Endothelial cell (in vitro differentiated cells): ENCODE data around the gene FRMPD1. TPM values are rescaled to one million over a fixed set of nuclear protein-coding genes. Genes with fewer than 3 reads are reported as not detected.
A peak's percentile ranks its signal among the peaks of the same experiment; 100 is the strongest.
"Not testable (repeated sequence)": the region's sequence is repeated elsewhere in the genome, so short reads cannot be mapped to it uniquely, and the experiment has no call there.

Experiments used
- DNase-seq: peaks from one replicate; pipeline ENCODE4 v3.0.0; 2021; ENCODE audit warnings: low spot score
- H3K27ac Mint-ChIP-seq: one replicate; pipeline ENCODE4 v1.8.0; 2021; ENCODE audit warnings: mixed read lengths, inconsistent platforms; ENCODE audit not compliant: unreplicated experiment
- H3K27me3 Mint-ChIP-seq: one replicate; pipeline ENCODE4 v1.8.0; 2021; ENCODE audit warnings: mild to moderate bottlenecking, moderate library complexity, mixed read lengths, inconsistent platforms; ENCODE audit not compliant: unreplicated experiment
- H3K36me3 Mint-ChIP-seq: one replicate; pipeline ENCODE4 v1.8.0; 2021; ENCODE audit warnings: mild to moderate bottlenecking, low read depth, mixed read lengths, inconsistent platforms; ENCODE audit not compliant: unreplicated experiment
- H3K4me1 Mint-ChIP-seq: one replicate; pipeline ENCODE4 v1.8.0; 2021; ENCODE audit warnings: mild to moderate bottlenecking, mixed read lengths, inconsistent platforms; ENCODE audit not compliant: unreplicated experiment
- H3K4me3 Mint-ChIP-seq: one replicate; pipeline ENCODE4 v1.8.0; 2021; ENCODE audit warnings: mild to moderate bottlenecking, mixed read lengths, inconsistent platforms; ENCODE audit not compliant: unreplicated experiment
- H3K9me3 Mint-ChIP-seq: one replicate; pipeline ENCODE4 v1.8.0; 2021; ENCODE audit warnings: mixed read lengths, inconsistent platforms; ENCODE audit not compliant: unreplicated experiment
- total RNA-seq: library from RNA; stranded (reverse); fragmentation: NEBNext Ultra II Directional; extraction: Animal tissue kit (Norgen Biotek cat#: 25700); gene quantifications from one replicate; pipeline ENCODE4 v1.2.1, GENCODE V29; 2021; ENCODE audit not compliant: unreplicated experiment
- TF ChIP-seq, protein P1 (sequence below): fragments of 200-600 bp; sonication (generic); IDR thresholded peaks from one replicate; pipeline ENCODE4 v1.5.0; 2021; ENCODE audit warnings: antibody characterized with exemption; ENCODE audit not compliant: unreplicated experiment

The FRMPD1 gene
- total RNA-seq, 1 donor from 2014 or later, result 0.08 TPM

DNA sequence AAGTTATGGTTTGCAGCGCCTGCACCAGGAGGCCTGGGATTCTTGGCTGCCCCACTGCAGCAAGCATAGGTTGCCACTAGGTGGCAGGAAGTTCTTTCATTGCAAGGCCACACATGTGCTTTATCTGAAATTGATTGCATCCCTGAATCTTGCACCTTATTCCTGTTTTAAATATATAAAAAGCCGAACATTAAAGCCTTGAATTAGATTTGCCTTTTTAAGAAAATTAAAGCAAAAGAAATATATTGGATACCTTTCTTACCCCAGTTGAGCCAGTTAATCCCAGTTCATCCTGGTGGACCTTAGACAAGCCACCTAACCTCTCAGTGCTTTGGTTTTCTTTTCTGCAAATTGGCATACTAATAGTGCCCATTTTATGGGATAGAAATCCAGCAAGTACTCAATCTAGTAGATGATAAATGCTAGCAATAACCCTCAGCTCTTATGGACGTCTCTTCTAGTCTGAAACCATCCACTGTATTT is 96.6 kb downstream of the FRMPD1 start:
- Mint-ChIP-seq H3K27me3 (peaks cover 2% of the 10 kb centered on the region), H3K36me3 (no peaks in the 10 kb centered on the region)
- TF ChIP-seq, protein P1, sequence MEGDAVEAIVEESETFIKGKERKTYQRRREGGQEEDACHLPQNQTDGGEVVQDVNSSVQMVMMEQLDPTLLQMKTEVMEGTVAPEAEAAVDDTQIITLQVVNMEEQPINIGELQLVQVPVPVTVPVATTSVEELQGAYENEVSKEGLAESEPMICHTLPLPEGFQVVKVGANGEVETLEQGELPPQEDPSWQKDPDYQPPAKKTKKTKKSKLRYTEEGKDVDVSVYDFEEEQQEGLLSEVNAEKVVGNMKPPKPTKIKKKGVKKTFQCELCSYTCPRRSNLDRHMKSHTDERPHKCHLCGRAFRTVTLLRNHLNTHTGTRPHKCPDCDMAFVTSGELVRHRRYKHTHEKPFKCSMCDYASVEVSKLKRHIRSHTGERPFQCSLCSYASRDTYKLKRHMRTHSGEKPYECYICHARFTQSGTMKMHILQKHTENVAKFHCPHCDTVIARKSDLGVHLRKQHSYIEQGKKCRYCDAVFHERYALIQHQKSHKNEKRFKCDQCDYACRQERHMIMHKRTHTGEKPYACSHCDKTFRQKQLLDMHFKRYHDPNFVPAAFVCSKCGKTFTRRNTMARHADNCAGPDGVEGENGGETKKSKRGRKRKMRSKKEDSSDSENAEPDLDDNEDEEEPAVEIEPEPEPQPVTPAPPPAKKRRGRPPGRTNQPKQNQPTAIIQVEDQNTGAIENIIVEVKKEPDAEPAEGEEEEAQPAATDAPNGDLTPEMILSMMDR, result peak; percentile 80

DNA sequence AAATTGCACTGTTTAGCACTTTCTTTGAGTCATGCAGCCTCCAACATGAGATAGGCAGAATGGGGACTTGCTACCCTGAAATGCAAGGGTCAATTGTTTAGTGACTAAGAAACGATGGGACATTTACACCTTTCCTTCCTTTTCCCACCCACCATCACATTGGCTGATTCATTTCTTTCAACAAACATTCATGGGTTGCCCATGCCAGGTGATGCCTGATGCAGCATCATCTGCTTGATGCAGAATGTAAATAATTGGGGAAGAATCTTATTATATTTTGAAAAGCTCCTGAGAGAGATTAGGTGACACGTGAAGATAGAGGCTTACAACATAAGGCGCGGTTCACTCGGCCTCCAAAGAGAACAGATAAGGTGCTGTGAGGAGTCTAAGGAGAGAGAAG is 98.4 kb downstream of the FRMPD1 start:
- no peaks in the 10 kb centered on the region for H3K9me3 Mint-ChIP-seq
- TF ChIP-seq, protein P1, result no peak
- H3K4me3 Mint-ChIP-seq, result no peak overlapping the region
- peaks cover 3% of the 10 kb centered on the region for H3K27me3 Mint-ChIP-seq
- H3K4me1 Mint-ChIP-seq, result peaks cover 7% of the 10 kb centered on the region
- H3K36me3 Mint-ChIP-seq, result no peaks in the 10 kb centered on the region
- no peak for DNase-seq
- H3K27ac Mint-ChIP-seq, result no peak overlapping the region

More for the DNA sequence above, 96.6 kb downstream of the FRMPD1 start:
- Mint-ChIP-seq H3K9me3 (no peaks in the 10 kb centered on the region), H3K4me1 (no peaks in the 10 kb centered on the region), H3K27ac (no peak overlapping the region), H3K4me3 (no peak overlapping the region)
- DNase-seq, result peak; percentile 67

DNA sequence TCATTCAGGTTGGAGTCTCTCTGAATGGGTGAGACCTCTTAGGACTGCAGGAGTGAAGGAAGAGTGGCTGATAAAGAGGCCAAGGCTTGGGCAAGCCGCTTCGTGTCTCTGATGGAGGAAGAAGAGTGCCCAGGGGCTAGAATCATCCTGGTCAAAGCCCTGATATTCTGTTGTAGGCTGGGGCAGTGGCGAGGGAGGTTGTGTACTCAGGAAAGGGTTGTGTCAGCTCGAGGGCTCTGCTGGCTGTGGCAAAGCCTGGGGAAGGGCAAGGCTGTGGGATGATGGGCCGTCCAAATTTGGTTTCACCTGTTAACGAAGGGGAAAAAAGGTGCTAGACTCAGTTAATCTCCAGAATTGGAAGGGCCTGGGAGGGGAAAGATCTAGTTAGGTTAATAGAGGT is 100.4 kb downstream of the FRMPD1 start:
- peaks cover 9% of the 10 kb centered on the region for H3K4me1 Mint-ChIP-seq
- no peaks in the 10 kb centered on the region for H3K36me3 Mint-ChIP-seq
- H3K4me3 Mint-ChIP-seq, result peak overlapping the region; percentile 48
- H3K9me3 Mint-ChIP-seq, result no peaks in the 10 kb centered on the region
- TF ChIP-seq, protein P1, result no peak
- no peak for DNase-seq
- peaks cover 2% of the 10 kb centered on the region for H3K27me3 Mint-ChIP-seq
- no peak overlapping the region for H3K27ac Mint-ChIP-seq

DNA sequence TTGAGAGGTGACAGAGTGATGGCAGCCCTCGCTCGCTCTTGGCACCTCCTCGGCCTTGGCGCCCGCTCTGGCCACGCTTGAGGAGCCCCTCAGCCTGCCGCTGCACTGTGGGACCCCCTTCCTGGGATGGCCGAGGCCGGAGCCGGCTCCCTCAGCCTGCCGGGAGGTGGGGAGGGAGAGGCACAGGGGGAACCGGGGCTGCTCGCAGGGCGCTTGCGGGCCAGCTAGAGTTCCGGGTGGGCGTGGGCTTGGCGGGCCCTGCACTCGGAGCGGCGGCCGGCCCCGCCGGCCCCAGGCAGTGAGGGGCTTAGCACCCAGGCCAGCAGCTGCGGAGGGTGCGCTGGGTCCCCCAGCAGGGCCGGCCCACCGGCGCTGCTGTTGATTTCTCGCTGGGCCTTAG is 101.0 kb downstream of the FRMPD1 start:
- not testable (repeated sequence) for H3K27me3 Mint-ChIP-seq, H3K27ac Mint-ChIP-seq, H3K4me3 Mint-ChIP-seq, H3K36me3 Mint-ChIP-seq, H3K9me3 Mint-ChIP-seq, H3K4me1 Mint-ChIP-seq, DNase-seq

DNA sequence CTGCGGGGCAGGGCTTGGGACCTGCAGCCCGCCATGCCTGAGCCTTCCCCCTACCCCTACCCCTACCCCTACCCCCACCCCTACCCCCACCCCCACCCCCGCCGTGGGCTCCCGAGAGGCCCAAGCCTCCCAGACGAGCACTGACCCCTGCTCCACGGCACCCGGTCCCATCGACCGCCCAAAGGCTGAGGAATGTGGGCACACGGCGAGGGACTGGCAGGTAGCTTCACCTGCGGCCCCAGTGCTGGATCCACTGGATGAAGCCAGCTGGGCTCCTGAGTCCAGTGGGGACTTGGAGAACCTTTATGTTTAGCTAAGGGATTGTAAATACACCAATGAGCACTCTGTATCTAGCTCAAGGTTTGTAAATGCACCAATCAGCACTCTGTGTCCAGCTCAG is 101.4 kb downstream of the FRMPD1 start:
- DNase-seq, H3K4me1 Mint-ChIP-seq, H3K4me3 Mint-ChIP-seq, H3K27ac Mint-ChIP-seq, H3K27me3 Mint-ChIP-seq, H3K36me3 Mint-ChIP-seq, H3K9me3 Mint-ChIP-seq: not testable (repeated sequence)

DNA sequence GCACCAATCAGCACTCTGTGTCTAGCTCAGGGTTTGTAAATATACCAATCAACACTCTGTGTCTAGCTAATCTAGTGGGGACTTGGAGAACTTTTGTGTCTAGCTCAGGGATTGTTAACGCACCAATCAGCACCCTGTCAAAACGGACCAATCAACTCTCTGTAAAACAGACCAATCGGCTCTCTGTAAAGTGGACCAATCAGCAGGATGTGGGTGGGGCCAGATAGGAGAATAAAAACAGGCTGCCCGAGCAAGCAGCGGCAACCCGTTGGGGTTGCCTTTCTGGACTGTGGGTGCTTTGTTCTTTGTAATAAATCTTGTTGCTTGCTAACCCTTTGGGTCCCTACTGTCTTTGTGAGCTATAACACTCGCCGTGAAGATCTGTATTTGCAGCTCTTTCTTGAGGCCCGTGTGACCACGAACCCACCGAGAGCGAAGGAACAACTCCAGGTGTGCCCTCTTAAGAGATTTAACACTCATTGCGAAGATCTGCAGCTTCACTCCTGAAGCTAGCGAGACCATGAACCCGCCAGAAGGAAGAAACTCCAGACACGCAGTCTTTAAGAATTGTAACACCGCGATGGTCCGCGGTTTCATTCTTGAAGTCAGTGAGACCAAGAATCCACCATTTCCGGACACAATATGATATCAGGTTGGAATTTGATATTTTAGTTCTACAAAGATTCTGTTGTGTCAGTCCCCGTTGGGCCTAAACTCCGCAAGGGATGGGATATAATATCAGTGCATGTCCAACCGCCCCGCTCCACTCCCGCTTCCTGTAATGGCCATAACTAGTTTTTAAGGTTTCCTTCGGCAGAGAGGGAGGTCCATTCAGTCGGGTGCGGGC is 102.1 kb downstream of the FRMPD1 start:
- H3K27me3 Mint-ChIP-seq, result peaks cover 1% of the 10 kb centered on the region
- no peak for DNase-seq
- no peaks in the 10 kb centered on the region for H3K36me3 Mint-ChIP-seq
- H3K9me3 Mint-ChIP-seq, result no peaks in the 10 kb centered on the region
- peak overlapping the region; percentile 57 for H3K27ac Mint-ChIP-seq
- peaks cover 9% of the 10 kb centered on the region for H3K4me1 Mint-ChIP-seq
- peak overlapping the region; percentile 96 for H3K4me3 Mint-ChIP-seq
- TF ChIP-seq, protein P1, result no peak
